Type B pancreatic cell (in vitro differentiated cells): ENCODE measurements around the gene MCOLN1. TPM values are rescaled to one million over a fixed set of nuclear protein-coding genes. Genes with fewer than 3 reads are reported as not detected.
A peak's percentile ranks its signal among the peaks of the same experiment; 100 is the strongest.

Experiments used
- DNase-seq: peaks from one replicate; pipeline ENCODE4 v3.0.0; 2021; ENCODE audit warnings: mixed read lengths; ENCODE audit not compliant: unreplicated experiment; ENCODE audit errors: extremely low spot score
- H3K27ac Mint-ChIP-seq: 2 replicates; pipeline ENCODE4 v1.8.0; 2021; ENCODE audit warnings: mild to moderate bottlenecking, mixed read lengths
- H3K27me3 Mint-ChIP-seq: 2 replicates; pipeline ENCODE4 v1.8.0; 2021; ENCODE audit warnings: mixed read lengths
- H3K36me3 Mint-ChIP-seq: 2 replicates; pipeline ENCODE4 v1.8.0; 2021; ENCODE audit warnings: mixed read lengths
- H3K4me1 Mint-ChIP-seq: one replicate; pipeline ENCODE4 v1.8.0; 2021; ENCODE audit warnings: mixed read lengths; ENCODE audit not compliant: unreplicated experiment
- H3K4me3 Mint-ChIP-seq: 2 replicates; pipeline ENCODE4 v1.8.0; 2021; ENCODE audit warnings: mild to moderate bottlenecking, mixed read lengths
- H3K9me3 Mint-ChIP-seq: 2 replicates; pipeline ENCODE4 v1.8.0; 2021; ENCODE audit warnings: mixed read lengths
- CTCF ChIP-seq: fragments of 200-600 bp; sonication (generic); conservative IDR thresholded peaks from 2 replicates; pipeline ENCODE4 v1.5.0; 2021; ENCODE audit warnings: antibody characterized with exemption, mild to moderate bottlenecking
- total RNA-seq: library from RNA; stranded (reverse); gene quantifications from 2 replicates; pipeline ENCODE4 v1.2.1, GENCODE V29; 2021; ENCODE audit warnings: low replicate concordance

Gene MCOLN1
- total RNA-seq, 1 donor from 2014 or later: 24.0 TPM

DNA sequence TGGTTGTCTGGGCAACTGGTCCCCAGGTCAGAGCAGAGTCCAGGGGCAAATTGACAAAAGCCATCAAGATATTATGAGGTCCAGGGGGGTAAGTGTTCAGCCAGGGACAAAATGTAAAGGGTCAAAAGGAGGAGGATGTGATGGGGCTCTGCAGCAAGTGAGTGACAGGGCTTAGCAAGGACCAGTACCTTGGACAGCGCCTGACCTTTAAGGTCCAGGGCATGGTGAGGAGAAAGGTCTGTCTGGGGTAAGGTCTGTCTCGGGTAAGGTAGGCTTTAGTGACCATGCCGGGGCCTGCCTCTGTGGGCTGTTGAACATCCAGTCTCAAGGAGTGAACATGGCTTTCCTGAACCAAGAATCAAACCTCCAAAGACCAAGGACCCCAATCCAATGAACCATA lies 12.8 kb upstream of the MCOLN1 start:
- Mint-ChIP-seq H3K36me3 (no peaks in the 10 kb centered on the region), H3K27me3 (peaks cover 9% of the 10 kb centered on the region), H3K4me1 (no peaks in the 10 kb centered on the region), H3K4me3 (no peak overlapping the region), H3K9me3 (no peaks in the 10 kb centered on the region), H3K27ac (peak overlapping the region; percentile 8)
- no peak for DNase-seq
- no peak for TF ChIP-seq CTCF

GRCh38 chr19:7512400-7512851 lies 10.0 kb upstream of the MCOLN1 start:
- H3K27me3 Mint-ChIP-seq: peaks cover 9% of the 10 kb centered on the region
- no peaks in the 10 kb centered on the region for H3K9me3 Mint-ChIP-seq
- no peaks in the 10 kb centered on the region for H3K36me3 Mint-ChIP-seq
- H3K4me1 Mint-ChIP-seq: peaks cover 16% of the 10 kb centered on the region
- peak overlapping the region; percentile 77 for H3K27ac Mint-ChIP-seq
- no peak for DNase-seq
- no peak for TF ChIP-seq CTCF
- H3K4me3 Mint-ChIP-seq: peak overlapping the region; percentile 39

GRCh38 chr19:7513809-7514642 lies 8.4 kb upstream of the MCOLN1 start:
- no peaks in the 10 kb centered on the region for H3K9me3 Mint-ChIP-seq
- H3K4me3 Mint-ChIP-seq: peak overlapping the region; percentile 68
- peaks cover 5% of the 10 kb centered on the region for H3K27me3 Mint-ChIP-seq
- DNase-seq: no peak
- H3K36me3 Mint-ChIP-seq: peaks cover under 1% of the 10 kb centered on the region
- TF ChIP-seq CTCF: no peak
- peaks cover 20% of the 10 kb centered on the region for H3K4me1 Mint-ChIP-seq
- H3K27ac Mint-ChIP-seq: peak overlapping the region; percentile 70

- H3K9me3 Mint-ChIP-seq: no peaks in the 10 kb centered on the region
- peaks cover 20% of the 10 kb centered on the region for H3K4me1 Mint-ChIP-seq
- TF ChIP-seq CTCF: no peak
Measured at GRCh38 chr19:7515110-7515644, 7.2 kb upstream of the MCOLN1 start.

GRCh38 chr19:7515645-7516151 lies 6.7 kb upstream of the MCOLN1 start, which contains the start of gene ZNF358:
ZNF358 (plus strand) TSS chr19:7516103; CDS start chr19:7519243, 3,140 bp downstream.
- H3K27ac Mint-ChIP-seq: peak within 1 kb of the TSS; percentile 91
- H3K4me1 Mint-ChIP-seq: peaks cover 20% of the 10 kb centered on the region
- no peak for TF ChIP-seq CTCF
- H3K4me3 Mint-ChIP-seq: peak within 1 kb of the TSS; percentile 92
- no peaks in the 10 kb centered on the region for H3K9me3 Mint-ChIP-seq
- peak; percentile 86 for DNase-seq
- peaks cover 3% of the 10 kb centered on the region for H3K36me3 Mint-ChIP-seq
- H3K27me3 Mint-ChIP-seq: no peaks in the 10 kb centered on the region

More at GRCh38 chr19:7515110-7515644, 7.2 kb upstream of the MCOLN1 start:
- Mint-ChIP-seq H3K4me3 (peak overlapping the region; percentile 91), H3K27me3 (no peaks in the 10 kb centered on the region), H3K27ac (peak overlapping the region; percentile 89), H3K36me3 (peaks cover 3% of the 10 kb centered on the region)
- no peak for DNase-seq
